ENCODE data around the gene GYG2. TPM values are rescaled to one million over a fixed set of nuclear protein-coding genes. Genes with fewer than 3 reads are reported as not detected.

Gene GYG2
- total RNA-seq, 6 donors from 2014 or later, result 0.40 to 3.7 (median 0.98) TPM

GRCh38 chrX:2870650-2871049 lies 41.9 kb downstream of the GYG2 start:
- no peak for ATAC-seq (ENCODE audit: low FRiP score in 2 of 2)
- no peak overlapping the region for H3K27ac ChIP-seq
- no peak for TF ChIP-seq EP300 (IDR thresholded peaks at IDR 0.05)
- TF ChIP-seq CTCF (IDR thresholded peaks at IDR 0.05), result no peak
- no peak for TF ChIP-seq POLR2AphosphoS5 (IDR thresholded peaks at IDR 0.05)
- no peak for TF ChIP-seq POLR2A (IDR thresholded peaks at IDR 0.05)

GRCh38 chrX:2871831-2872230 lies 43.1 kb downstream of the GYG2 start:
- ATAC-seq (ENCODE audit: low FRiP score in 2 of 2), result no peak

More at GRCh38 chrX:2870650-2871049, 41.9 kb downstream of the GYG2 start:
- no peaks in the 10 kb centered on the region for H3K36me3 ChIP-seq
- H3K27me3 ChIP-seq, result no peaks in the 10 kb centered on the region
- H3K4me1 ChIP-seq, result no peaks in the 10 kb centered on the region
- H3K4me3 ChIP-seq, result no peak overlapping the region
- DNase-seq, result no peak
- no peaks in the 10 kb centered on the region for H3K9me3 ChIP-seq

GRCh38 chrX:2872671-2873277 lies 44.0 kb downstream of the GYG2 start:
- 93 to 94% methylated on average over 7 of the region's 7 CpGs for WGBS, 2 donors

More at GRCh38 chrX:2871831-2872230, 43.1 kb downstream of the GYG2 start:
- no peak for TF ChIP-seq POLR2AphosphoS5 (IDR thresholded peaks at IDR 0.05)
- no peak for TF ChIP-seq POLR2A (IDR thresholded peaks at IDR 0.05)
- no peak for DNase-seq
- Histone ChIP-seq H3K27me3 (no peaks in the 10 kb centered on the region), H3K4me3 (no peak overlapping the region), H3K9me3 (no peaks in the 10 kb centered on the region), H3K4me1 (no peaks in the 10 kb centered on the region), H3K27ac (no peak overlapping the region), H3K36me3 (no peaks in the 10 kb centered on the region)
- 82 to 92% methylated on average over 2 of the region's 2 CpGs for WGBS, 2 donors

GRCh38 chrX:2874222-2875135 lies 45.7 kb downstream of the GYG2 start:
- no peak overlapping the region for H3K27ac ChIP-seq
- DNase-seq (no peak), ATAC-seq (ENCODE audit: low FRiP score in 2 of 2) (no peak)
- no peaks in the 10 kb centered on the region for H3K36me3 ChIP-seq
- TF ChIP-seq EP300 (IDR thresholded peaks at IDR 0.05), result no peak
- TF ChIP-seq CTCF (IDR thresholded peaks at IDR 0.05), result no peak
- TF ChIP-seq POLR2A (IDR thresholded peaks at IDR 0.05), result no peak
- TF ChIP-seq POLR2AphosphoS5 (IDR thresholded peaks at IDR 0.05), result no peak
- H3K4me3 ChIP-seq, result no peak overlapping the region
- WGBS, 2 donors, result 89% methylated on average over 3 to 5 of the region's 5 CpGs
- H3K27me3 ChIP-seq, result no peaks in the 10 kb centered on the region
- no peaks in the 10 kb centered on the region for H3K9me3 ChIP-seq
- no peaks in the 10 kb centered on the region for H3K4me1 ChIP-seq

More at GRCh38 chrX:2872671-2873277, 44.0 kb downstream of the GYG2 start:
- TF ChIP-seq POLR2A (IDR thresholded peaks at IDR 0.05), result no peak
- TF ChIP-seq POLR2AphosphoS5 (IDR thresholded peaks at IDR 0.05), result no peak
- no peak for TF ChIP-seq EP300 (IDR thresholded peaks at IDR 0.05)
- no peak for TF ChIP-seq CTCF (IDR thresholded peaks at IDR 0.05)
- DNase-seq (no peak), ATAC-seq (ENCODE audit: low FRiP score in 2 of 2) (no peak)
- Histone ChIP-seq H3K4me1 (no peaks in the 10 kb centered on the region), H3K27ac (no peak overlapping the region), H3K9me3 (no peaks in the 10 kb centered on the region), H3K36me3 (no peaks in the 10 kb centered on the region), H3K4me3 (no peak overlapping the region), H3K27me3 (no peaks in the 10 kb centered on the region)

GRCh38 chrX:2875136-2875481 lies 46.4 kb downstream of the GYG2 start:
- WGBS, 2 donors, result 94 to 96% methylated on average over 3 of the region's 3 CpGs
- no peaks in the 10 kb centered on the region for H3K9me3 ChIP-seq
- no peak overlapping the region for H3K27ac ChIP-seq
- TF ChIP-seq EP300 (IDR thresholded peaks at IDR 0.05), result no peak
- no peak for TF ChIP-seq POLR2AphosphoS5 (IDR thresholded peaks at IDR 0.05)
- TF ChIP-seq POLR2A (IDR thresholded peaks at IDR 0.05), result no peak
- no peak for TF ChIP-seq CTCF (IDR thresholded peaks at IDR 0.05)
- H3K36me3 ChIP-seq, result no peaks in the 10 kb centered on the region
- ATAC-seq (ENCODE audit: low FRiP score in 2 of 2), result no peak
- H3K27me3 ChIP-seq, result no peaks in the 10 kb centered on the region
- no peak for DNase-seq
- H3K4me3 ChIP-seq, result no peak overlapping the region
- H3K4me1 ChIP-seq, result no peaks in the 10 kb centered on the region
